ENCODE measurements around the gene NCKAP1.
A peak's percentile ranks its signal among the peaks of the same experiment; 100 is the strongest.
"Not testable (repeated sequence)": the region's sequence is repeated elsewhere in the genome, so short reads cannot be mapped to it uniquely, and the experiment has no call there.

The NCKAP1 gene

DNA sequence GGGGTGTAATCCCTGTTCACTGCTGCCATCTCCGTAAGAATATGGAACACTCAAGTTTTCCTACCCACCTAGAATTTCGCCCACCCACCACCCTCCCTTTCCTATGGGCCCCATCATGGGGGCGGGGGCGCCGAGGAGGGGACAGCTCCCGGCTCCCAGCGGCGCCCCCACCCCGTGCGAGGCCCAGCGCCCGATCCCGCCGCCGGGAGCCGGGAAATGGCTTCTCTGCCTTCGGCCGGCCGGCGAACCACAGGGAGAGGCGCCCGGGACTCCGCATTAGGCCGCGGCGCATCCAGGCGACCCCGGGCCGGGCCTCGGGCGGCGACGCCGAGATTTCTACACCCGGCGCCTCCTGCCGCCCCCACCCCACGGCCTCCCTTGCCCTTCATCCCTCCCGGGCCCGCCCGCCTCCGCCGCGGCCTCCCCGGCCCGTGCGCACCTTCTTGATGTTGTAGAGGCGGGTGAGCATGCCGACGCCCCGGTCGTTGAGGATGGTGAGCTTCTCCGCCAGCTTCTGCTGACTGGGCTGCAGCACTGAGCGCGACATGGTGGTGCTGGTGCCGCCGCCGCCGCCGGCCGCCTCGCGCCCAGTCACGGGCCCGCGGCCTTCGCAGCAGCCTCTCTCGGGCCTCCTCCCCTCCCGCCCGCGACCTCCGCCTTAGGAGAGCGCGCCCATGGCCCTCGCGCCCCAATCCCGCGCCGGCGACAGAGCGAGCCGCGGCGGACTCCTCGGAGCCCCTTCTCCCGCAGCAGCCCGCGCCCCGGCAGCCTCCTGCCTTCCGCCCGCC lies 510 bp downstream of the NCKAP1 start:
- peak; percentile 50 for DNase-seq
- in situ Hi-C loops (cut with HindIII; ENCODE audit: low pct_ligation_motif_present, low pct_unique_long_range_greater_than_20kb, low sequenced_read_pairs): no loop called here

DNA sequence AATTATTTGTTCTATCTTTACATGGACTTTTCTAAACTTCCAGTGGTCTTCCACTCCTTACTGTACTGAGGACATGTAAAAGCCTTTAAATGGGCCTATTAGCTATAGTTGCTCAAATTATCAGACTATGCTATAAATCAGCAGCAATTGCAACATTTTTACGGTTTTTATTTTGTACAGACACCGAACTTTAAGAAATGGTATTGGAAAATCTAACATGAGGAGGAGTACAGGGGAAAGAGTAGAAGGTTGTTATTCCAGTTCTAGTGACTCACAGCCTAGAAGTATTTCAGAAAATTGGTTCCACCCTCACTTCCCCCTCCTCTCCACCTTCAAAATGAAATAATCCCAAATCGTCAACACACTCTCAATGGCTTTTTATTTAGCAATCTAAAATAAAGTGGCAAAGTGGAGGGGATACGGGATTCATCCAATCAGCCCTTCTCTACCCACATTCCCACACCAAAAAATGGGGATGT lies 1.1 kb downstream of the NCKAP1 start:
- in situ Hi-C loops (cut with HindIII; ENCODE audit: low pct_ligation_motif_present, low pct_unique_long_range_greater_than_20kb, low sequenced_read_pairs): no loop called here
- DNase-seq: no peak

DNA sequence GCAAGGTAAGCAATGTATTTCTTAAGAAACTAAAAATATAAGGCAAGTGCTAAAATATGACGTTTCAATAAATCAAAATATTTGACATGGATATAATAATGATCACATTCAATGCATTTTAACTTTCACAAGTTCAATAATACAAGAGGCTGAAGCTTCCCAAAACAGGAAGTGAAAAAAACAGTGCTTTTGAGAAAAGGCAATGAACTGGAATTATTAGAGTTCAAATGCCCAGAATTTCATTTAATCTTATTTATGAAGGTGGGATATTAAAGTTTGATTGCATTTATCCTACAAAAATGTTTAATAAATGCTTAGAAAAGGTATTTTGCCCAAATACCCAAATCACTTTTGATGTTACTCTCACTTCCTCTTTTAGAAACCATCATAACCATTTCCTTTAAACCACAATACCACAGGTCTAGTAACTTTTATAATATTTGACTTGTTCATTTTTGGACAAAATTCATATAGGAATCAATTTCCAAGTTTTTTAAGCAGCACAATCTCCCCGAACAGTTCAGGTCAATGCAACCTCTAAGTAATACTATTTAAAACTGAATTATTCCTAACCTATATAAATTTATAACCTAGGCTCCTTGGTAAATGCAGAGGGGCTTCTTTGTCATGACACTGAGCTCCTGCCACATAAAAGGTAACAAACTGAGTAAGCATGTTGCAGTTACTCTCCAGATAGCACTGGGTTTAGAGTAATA lies 2.1 kb downstream of the NCKAP1 start:
- no peak for DNase-seq
- in situ Hi-C loops (cut with HindIII; ENCODE audit: low pct_ligation_motif_present, low pct_unique_long_range_greater_than_20kb, low sequenced_read_pairs): no loop called here

DNA sequence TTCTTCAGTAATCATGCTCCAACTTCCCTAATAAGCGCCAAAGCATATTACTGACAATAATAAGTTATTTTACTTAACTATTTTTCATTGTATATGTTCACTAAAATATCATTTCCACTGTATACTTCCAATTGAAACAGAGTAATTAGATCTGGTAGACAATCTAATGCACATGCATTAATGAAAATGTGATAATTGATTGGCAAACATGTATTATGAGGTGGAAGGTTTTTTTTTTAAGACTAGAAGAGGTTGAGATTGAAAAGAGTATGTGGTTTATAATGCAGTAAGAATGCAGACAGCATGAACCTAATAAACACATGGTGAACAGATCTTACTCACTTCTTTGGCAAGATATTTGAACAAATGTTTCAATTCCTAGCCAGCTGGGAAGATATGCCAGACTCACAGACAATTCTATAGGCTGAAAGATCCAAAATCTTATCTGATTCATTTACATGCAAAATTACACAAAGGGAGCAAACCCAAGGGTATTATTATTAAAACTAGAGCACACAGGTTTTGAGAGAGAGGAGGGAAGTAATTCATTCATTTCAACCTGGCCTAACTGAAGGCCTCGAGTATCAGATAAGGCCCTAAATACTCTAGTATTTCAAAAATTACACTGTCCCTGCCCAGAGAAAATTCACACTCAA lies 2.8 kb downstream of the NCKAP1 start:
- no peak for DNase-seq
- in situ Hi-C loops (cut with HindIII; ENCODE audit: low pct_ligation_motif_present, low pct_unique_long_range_greater_than_20kb, low sequenced_read_pairs): no loop called here

DNA sequence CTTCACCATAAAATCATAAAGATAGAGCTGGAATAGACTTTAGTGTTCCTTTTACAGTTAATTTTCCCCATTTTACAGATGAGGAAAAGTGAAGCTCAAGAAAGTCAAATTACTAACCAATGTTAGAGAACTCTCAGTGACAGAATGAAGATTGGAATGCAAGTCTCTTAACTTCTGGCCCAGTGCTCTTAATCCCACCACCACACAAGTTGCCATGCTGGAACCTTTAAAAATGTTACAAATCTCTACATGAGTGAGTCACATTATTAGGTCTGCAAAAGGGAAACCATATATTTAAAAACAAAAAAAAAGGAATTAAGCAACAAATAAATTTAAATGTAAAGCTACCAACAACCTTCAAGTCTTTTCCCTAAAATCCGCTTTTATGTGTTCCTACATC lies 3.5 kb downstream of the NCKAP1 start:
- in situ Hi-C loops (cut with HindIII; ENCODE audit: low pct_ligation_motif_present, low pct_unique_long_range_greater_than_20kb, low sequenced_read_pairs): no loop called here
- DNase-seq: peak; percentile 24

DNA sequence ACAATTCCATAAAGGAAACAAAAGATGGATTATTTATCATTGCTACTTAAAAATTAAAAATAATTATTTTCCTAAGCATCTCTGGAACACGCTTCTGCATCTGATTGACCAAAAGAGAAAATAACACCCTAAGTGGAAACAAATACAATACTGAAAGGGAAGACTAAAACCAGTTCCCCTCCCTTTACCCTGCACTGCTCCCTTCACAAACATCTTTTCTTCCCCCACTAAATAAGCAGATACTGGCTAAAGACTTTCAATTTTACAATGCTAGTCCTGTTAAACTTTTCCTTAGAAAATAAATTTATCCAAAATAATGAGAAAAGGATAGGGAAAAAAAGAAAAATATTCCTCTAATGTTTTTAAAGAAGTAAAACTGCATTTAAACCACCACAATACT lies 4.3 kb downstream of the NCKAP1 start:
- no peak for DNase-seq
- in situ Hi-C loops (cut with HindIII; ENCODE audit: low pct_ligation_motif_present, low pct_unique_long_range_greater_than_20kb, low sequenced_read_pairs): no loop called here

DNA sequence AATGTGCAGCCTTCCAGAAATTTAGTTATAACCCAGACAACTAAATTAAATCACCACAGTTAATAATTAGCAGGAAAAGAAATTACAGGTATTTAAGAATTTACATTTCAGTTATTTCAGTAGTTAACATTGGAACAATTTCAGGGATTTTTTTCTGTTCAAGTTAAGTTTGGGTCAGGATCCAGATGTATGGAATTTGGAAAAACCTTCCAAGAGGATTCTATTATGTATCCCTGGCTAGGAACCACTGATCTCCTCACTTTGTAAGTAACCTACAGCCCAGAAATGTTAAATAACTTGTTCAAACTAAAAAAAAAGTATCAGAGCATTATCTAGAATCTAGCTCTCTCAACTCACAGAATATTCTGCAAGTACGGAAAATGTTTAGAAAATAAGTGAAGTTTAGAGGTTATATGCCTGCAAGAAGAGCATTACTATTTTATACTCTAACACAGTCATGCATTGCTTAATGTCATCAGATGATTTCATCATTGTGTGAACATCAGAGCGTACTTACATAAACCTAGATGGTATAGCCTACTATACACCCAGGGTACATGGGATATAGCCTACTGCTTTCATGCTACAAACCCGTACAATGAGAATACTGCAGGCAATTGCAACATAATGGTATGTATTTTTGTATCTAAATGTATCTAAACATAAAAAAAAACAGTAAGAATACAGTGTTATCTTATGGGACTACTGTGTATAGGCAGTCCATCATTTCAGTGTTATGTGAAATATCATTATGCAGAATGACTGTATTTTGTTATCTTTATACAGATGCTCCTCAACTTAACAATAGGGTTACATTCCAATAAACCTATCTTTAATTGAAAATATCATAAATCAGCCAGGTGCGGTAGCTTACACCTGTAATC lies 6.1 kb downstream of the NCKAP1 start:
- in situ Hi-C loops (cut with HindIII; ENCODE audit: low pct_ligation_motif_present, low pct_unique_long_range_greater_than_20kb, low sequenced_read_pairs): no loop called here

DNA sequence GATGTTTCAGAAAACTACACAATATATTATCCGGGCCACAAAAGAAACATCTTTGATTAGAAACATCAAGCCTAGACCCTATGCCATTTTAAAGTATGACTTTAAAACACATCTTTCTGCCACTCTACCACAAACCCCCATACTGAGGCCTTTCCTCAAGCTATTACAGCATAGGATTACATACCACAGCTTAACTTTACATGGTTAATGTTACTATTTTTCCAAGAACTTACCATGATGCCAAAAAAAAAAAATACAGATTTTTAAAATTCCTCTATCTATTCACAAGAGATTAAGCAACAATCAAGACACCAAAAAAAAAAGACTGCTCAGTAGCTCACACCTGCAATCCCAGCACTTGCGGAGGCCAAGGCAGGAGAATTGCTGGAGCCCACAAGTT lies 9.0 kb downstream of the NCKAP1 start:
- DNase-seq: no peak
- in situ Hi-C loops (cut with HindIII; ENCODE audit: low pct_ligation_motif_present, low pct_unique_long_range_greater_than_20kb, low sequenced_read_pairs): no loop called here

More for the DNA sequence above, 6.1 kb downstream of the NCKAP1 start:
- no peak for DNase-seq

DNA sequence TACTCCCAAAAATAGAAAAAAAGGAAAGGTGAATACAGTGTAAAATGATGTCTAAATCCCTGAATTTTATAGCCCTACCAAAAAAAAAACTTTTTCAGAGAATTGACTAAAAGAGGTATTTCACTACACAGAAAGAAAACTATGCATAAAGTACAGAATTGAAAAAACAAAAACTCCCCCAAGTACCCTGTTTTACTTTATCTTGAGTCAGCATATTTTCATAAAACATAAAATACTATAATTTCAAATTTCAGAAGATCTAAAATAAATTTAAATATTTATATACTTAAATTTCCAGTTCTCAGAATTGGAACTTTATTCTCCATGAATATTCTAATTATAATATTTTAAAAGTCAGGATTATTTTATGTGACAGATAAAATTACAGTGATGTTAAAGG lies 10.1 kb downstream of the NCKAP1 start:
- DNase-seq: no peak
- in situ Hi-C loops (cut with HindIII; ENCODE audit: low pct_ligation_motif_present, low pct_unique_long_range_greater_than_20kb, low sequenced_read_pairs): no loop called here

DNA sequence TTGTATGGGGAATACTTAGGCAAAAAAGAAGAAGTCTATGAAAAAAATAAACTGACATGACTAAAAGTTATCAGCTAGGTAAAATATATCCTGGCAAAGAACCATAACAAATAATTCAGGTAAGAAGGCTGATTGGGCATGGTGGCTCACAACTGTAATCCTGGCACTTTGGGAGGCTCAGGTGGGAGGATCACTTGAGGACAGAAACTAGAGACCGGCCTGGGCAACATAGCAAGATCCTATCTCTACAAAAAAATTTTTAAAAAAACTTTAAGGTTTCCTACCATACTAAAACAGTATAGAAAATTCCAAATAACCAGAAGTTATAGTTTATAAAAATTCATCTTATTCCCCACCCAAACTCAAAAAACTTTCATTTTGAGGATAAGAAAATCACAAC lies 10.8 kb downstream of the NCKAP1 start:
- DNase-seq: no peak
- in situ Hi-C loops (cut with HindIII; ENCODE audit: low pct_ligation_motif_present, low pct_unique_long_range_greater_than_20kb, low sequenced_read_pairs): no loop called here

DNA sequence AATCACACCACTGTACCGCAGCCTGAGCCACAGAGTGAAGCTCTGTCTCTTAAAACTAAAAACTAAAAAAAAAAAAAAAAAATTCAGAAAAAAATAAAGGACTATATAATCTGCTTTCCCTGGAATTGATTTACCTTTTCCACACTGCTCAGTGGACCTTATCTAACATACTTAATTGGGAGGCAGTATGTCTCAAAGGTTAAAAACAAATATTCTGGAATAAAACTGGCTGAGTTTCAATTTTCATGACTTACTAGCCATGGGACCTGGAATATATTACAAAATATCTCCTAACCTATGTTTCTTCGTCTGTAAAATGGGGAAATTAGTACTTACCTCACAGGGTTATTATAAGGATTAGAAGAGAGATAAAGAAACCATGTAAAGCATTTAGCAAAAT lies 11.8 kb downstream of the NCKAP1 start:
- no peak for DNase-seq
- in situ Hi-C loops (cut with HindIII; ENCODE audit: low pct_ligation_motif_present, low pct_unique_long_range_greater_than_20kb, low sequenced_read_pairs): no loop called here

DNA sequence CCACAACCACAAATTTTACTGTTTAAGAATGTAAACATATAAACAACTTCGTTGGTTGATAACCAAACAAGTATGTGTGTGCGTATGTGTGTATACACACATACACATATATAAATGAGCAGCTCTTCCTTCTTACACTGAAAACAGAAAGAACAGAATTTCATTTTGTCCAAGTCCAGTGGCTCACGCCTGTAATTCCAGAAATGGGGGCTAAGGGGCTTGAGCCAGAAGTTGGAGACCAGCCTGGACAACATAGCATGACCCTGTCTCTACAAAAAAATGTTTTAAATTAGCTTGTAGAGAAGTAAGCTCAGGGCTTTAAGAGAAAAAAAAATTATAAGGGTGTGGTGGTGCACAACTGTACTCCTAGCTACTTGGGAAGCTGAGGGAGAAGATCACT lies 12.3 kb downstream of the NCKAP1 start:
- in situ Hi-C loops (cut with HindIII; ENCODE audit: low pct_ligation_motif_present, low pct_unique_long_range_greater_than_20kb, low sequenced_read_pairs): no loop called here
- no peak for DNase-seq

DNA sequence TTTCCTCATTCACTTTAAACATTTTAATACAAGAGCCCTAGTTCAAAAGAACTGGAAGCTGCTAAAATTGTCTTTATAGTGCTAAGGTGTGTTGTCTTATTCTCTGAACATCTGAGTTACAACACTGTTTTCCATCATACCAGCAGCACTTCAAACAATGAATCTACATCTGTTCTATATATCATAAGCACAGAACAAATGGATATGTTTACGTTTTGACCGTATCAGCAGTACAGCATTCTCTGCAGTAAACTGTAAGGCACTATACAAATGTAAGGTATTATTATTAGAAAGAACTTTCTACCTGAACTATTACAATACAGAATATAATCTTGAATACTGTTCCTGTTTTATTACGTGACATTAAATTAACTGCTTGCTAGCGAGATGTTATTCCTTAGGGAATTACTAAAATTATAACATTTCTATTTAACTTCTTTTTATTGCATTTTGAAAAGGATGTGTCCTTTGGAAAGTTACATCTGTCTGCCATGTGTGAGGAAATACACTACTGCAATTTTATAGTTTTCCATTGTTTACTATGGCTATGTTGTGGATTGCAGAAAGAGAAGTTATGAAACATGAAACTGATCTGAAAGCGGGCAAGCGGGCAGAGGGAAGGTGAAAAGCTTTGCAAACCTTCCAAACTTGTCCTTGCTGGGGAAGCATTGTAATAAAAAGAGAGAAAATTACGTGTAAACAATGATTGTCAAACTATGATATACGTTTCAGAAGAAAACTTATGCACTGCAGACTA lies 13.7 kb downstream of the NCKAP1 start:
- in situ Hi-C loops (cut with HindIII; ENCODE audit: low pct_ligation_motif_present, low pct_unique_long_range_greater_than_20kb, low sequenced_read_pairs): no loop called here
- DNase-seq: no peak

DNA sequence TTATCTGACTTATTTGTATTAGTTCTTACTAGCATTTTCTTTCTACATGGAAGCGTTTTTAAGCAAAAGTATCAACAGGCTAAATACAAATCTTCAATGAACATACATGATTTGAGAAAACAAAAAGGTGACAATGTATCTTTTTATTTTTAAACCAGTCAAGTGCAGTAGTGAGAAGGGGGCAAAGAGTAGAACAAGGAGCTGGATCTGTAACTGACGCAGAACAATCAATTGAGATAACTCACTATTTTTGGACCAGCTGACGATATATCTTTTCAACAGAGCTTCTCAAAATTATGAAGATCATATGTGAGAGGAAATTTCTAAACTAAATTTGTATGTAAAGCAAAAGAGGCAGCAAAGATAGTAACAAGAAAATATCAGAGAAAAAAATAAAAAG lies 15.5 kb downstream of the NCKAP1 start:
- in situ Hi-C loops (cut with HindIII; ENCODE audit: low pct_ligation_motif_present, low pct_unique_long_range_greater_than_20kb, low sequenced_read_pairs): no loop called here
- DNase-seq: no peak

DNA sequence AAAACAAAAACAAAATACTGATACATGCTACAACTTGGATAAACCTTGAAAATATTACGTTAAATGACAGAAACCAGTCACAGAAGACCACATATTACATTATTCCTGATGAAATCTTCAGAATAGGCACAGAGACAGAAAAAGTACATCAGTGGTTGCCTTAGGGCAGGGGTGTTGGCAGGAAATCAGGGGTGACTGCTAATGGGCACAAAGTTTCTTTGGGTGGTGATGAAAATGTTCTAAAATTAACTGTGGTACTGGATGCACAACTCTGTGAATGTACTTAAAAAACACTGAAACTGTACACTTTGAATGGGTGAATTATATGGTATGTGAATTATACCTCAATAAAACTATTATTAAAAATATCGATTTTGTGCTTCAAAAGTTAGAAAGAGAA lies 16.6 kb downstream of the NCKAP1 start:
- in situ Hi-C loops (cut with HindIII; ENCODE audit: low pct_ligation_motif_present, low pct_unique_long_range_greater_than_20kb, low sequenced_read_pairs): no loop called here
- no peak for DNase-seq

DNA sequence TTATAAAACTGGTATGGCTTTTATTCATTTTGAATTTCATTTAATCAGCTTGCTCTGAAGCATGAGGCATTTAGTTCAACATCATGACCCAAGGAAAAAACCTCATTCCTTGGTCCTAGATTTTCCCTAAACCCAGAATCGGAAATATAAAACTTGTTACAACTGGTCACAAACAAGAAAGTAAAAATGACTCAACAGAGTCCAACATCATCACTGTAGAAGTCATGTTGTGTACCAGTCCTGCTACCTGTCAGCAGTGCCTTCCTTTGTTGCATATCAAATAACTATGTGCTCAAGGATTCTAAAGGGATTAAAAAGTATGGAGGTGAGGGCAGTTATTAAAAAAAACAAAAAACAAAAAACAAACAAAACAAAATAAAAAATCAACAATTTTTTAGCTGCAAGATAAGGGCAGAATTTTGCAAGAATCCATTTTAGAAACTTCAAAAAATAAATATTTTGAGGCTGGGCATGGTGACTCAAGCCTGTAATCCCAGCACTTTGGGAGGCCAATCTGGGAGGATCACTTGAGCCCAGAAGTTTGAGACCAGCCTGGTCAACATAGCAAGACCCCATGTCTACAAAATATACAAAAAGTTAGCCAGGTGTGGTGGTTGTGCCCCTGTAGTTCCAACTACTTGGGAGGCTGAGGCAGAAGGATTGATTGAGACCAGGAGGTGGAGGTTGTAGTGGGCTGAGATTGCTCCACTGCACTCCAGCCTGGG lies 18.4 kb downstream of the NCKAP1 start:
- no peak for DNase-seq
- in situ Hi-C loops (cut with HindIII; ENCODE audit: low pct_ligation_motif_present, low pct_unique_long_range_greater_than_20kb, low sequenced_read_pairs): no loop called here

DNA sequence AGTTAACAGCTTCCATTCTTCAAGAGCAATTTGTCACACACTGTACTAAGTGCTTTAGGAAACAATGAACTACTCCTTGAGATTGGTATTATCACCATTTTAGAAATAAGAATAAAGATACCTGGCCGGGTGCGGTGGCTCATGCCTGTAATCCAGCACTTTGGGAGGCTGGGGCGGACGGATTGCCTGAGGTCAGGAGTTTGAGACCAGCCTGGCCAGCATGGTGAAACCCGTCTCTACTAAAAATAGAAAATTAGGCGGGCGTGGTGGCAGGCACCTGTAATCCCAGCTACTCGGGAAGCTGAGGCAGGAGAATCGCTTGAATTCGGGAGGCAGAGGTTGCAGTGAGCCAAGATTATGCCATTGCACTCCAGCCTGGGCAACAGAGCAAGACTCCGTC lies 20.4 kb downstream of the NCKAP1 start:
- DNase-seq; in situ Hi-C loops (cut with HindIII; ENCODE audit: low pct_ligation_motif_present, low pct_unique_long_range_greater_than_20kb, low sequenced_read_pairs): not testable (repeated sequence)
